Osteoblast (primary cell): ENCODE results near the gene CFAP410. TPM values are rescaled to one million over a fixed set of nuclear protein-coding genes. Genes with fewer than 3 reads are reported as not detected.

Experiments
- DNase-seq: peaks from one replicate; pipeline ENCODE4 v3.0.0; 2011; ENCODE audit warnings: low spot score, mixed read lengths; ENCODE audit not compliant: insufficient read length; ENCODE audit errors: missing footprints
- H2AFZ ChIP-seq: 2 replicates; pipeline ENCODE4 v1.6.0; 2011; ENCODE audit warnings: mild to moderate bottlenecking, low read length
- H3K27ac ChIP-seq: 2 replicates; pipeline ENCODE4 v1.5.1; 2011; ENCODE audit warnings: mild to moderate bottlenecking, low read depth, low read length, moderate library complexity
- H3K27me3 ChIP-seq: 2 replicates; pipeline ENCODE4 v1.6.0; 2012; ENCODE audit warnings: mild to moderate bottlenecking, control low read depth, inconsistent platforms, low read length, moderate library complexity; ENCODE audit not compliant: insufficient read depth
- H3K36me3 ChIP-seq: 2 replicates; pipeline ENCODE4 v1.5.1; 2011; ENCODE audit warnings: mild to moderate bottlenecking, low read length, control low read depth, moderate library complexity; ENCODE audit not compliant: insufficient read depth
- H3K4me1 ChIP-seq: 2 replicates; pipeline ENCODE4 v1.5.1; 2011; ENCODE audit warnings: mild to moderate bottlenecking, low read length, control low read depth, moderate library complexity; ENCODE audit not compliant: insufficient read depth
- H3K4me2 ChIP-seq: 2 replicates; pipeline ENCODE4 v1.6.0; 2011; ENCODE audit warnings: mild to moderate bottlenecking, low read length; ENCODE audit not compliant: insufficient read depth
- H3K4me3 ChIP-seq: fragments of 200-600 bp; sonication (generic); 3 replicates; pipeline ENCODE4 v1.5.1; 2012; ENCODE audit warnings: mild to moderate bottlenecking, low read length, inconsistent platforms; ENCODE audit not compliant: insufficient read depth
- H3K79me2 ChIP-seq: 2 replicates; pipeline ENCODE4 v1.6.0; 2012; ENCODE audit warnings: mild to moderate bottlenecking, low read length, control low read depth, inconsistent platforms; ENCODE audit not compliant: insufficient read depth
- H3K9me3 ChIP-seq: 2 replicates; pipeline ENCODE4 v1.5.1; 2011; ENCODE audit warnings: low read depth, low read length, control low read depth
- H4K20me1 ChIP-seq: 2 replicates; pipeline ENCODE4 v1.6.0; 2012; ENCODE audit warnings: mild to moderate bottlenecking, low read length, control low read depth; ENCODE audit not compliant: insufficient read depth
- CTCF ChIP-seq: IDR thresholded peaks from 2 replicates; pipeline ENCODE4 v1.5.1; 2011; ENCODE audit warnings: mild to moderate bottlenecking, low read depth, low read length, moderate library complexity; ENCODE audit errors: extremely low read depth
- total RNA-seq: library from RNA; depleted of rRNA; stranded (reverse); fragments of >200 nt; gene quantifications from 2 replicates; pipeline ENCODE4 v1.2.3, GENCODE V29; 2012

Gene CFAP410
- total RNA-seq, 1 donor, result 14.5 TPM

- Histone ChIP-seq H3K79me2 (no peaks in the 10 kb centered on the region), H2AFZ (no peak overlapping the region), H4K20me1 (no peaks in the 10 kb centered on the region), H3K4me2 (no peak overlapping the region), H3K27ac (no peak overlapping the region), H3K27me3 (no peaks in the 10 kb centered on the region), H3K4me1 (no peaks in the 10 kb centered on the region), H3K4me3 (no peak overlapping the region), H3K36me3 (no peaks in the 10 kb centered on the region), H3K9me3 (no peaks in the 10 kb centered on the region)
- TF ChIP-seq CTCF, result no peak
- DNase-seq, result peak; percentile 63
Observed at GRCh38 chr21:44360159-44360558, 21.0 kb upstream of the CFAP410 start.

GRCh38 chr21:44359396-44359795 is 20.2 kb upstream of the CFAP410 start:
- no peak for TF ChIP-seq CTCF

GRCh38 chr21:44357064-44357837 is 18.1 kb upstream of the CFAP410 start:
- H3K27ac ChIP-seq, result no peak overlapping the region
- H2AFZ ChIP-seq, result no peak overlapping the region
- no peak for TF ChIP-seq CTCF

More at GRCh38 chr21:44359396-44359795, 20.2 kb upstream of the CFAP410 start:
- no peaks in the 10 kb centered on the region for H3K36me3 ChIP-seq
- H3K9me3 ChIP-seq, result no peaks in the 10 kb centered on the region
- H3K27me3 ChIP-seq, result no peaks in the 10 kb centered on the region
- no peaks in the 10 kb centered on the region for H3K79me2 ChIP-seq
- no peak overlapping the region for H3K4me2 ChIP-seq
- H3K4me1 ChIP-seq, result no peaks in the 10 kb centered on the region
- no peak overlapping the region for H2AFZ ChIP-seq
- H4K20me1 ChIP-seq, result no peaks in the 10 kb centered on the region
- H3K27ac ChIP-seq, result no peak overlapping the region
- H3K4me3 ChIP-seq, result no peak overlapping the region
- DNase-seq, result no peak

GRCh38 chr21:44356636-44357035 is 17.4 kb upstream of the CFAP410 start:
- Histone ChIP-seq H3K4me2 (no peak overlapping the region), H2AFZ (no peak overlapping the region), H3K4me1 (no peaks in the 10 kb centered on the region), H4K20me1 (no peaks in the 10 kb centered on the region), H3K9me3 (no peaks in the 10 kb centered on the region), H3K27ac (no peak overlapping the region), H3K27me3 (peaks cover 2% of the 10 kb centered on the region), H3K4me3 (no peak overlapping the region), H3K79me2 (no peaks in the 10 kb centered on the region), H3K36me3 (no peaks in the 10 kb centered on the region)
- TF ChIP-seq CTCF, result no peak
- peak; percentile 41 for DNase-seq

More at GRCh38 chr21:44357064-44357837, 18.1 kb upstream of the CFAP410 start:
- no peaks in the 10 kb centered on the region for H3K36me3 ChIP-seq
- H3K4me1 ChIP-seq, result no peaks in the 10 kb centered on the region
- H3K79me2 ChIP-seq, result no peaks in the 10 kb centered on the region
- H3K27me3 ChIP-seq, result no peaks in the 10 kb centered on the region
- H4K20me1 ChIP-seq, result no peaks in the 10 kb centered on the region
- H3K4me2 ChIP-seq, result no peak overlapping the region
- no peaks in the 10 kb centered on the region for H3K9me3 ChIP-seq
- H3K4me3 ChIP-seq, result no peak overlapping the region
- peak; percentile 52 for DNase-seq
